HepG2 (cell line): ENCODE results near the gene FCAMR. TPM values are rescaled to one million over a fixed set of nuclear protein-coding genes. Genes with fewer than 3 reads are reported as not detected.

Source experiments
- ATAC-seq: fragments of 200-7000 bp; cut with Tn5 transposase; 3 replicates; pipeline ENCODE4 v1.9.1; 2020; ENCODE audit warnings: mild to moderate bottlenecking, moderate library complexity
- BruUV-seq: library from RNA; stranded (reverse); fragments of 400-500 nt; replicated peaks from 2 replicates; lab custom pipeline; 2021; lab: Mats Ljungman, UMichigan
- CTCF ChIA-PET: fragments of 300-600 bp; formaldehyde crosslinking; extraction: SDS; loops from one replicate; lab custom pipeline; 2021; ENCODE audit warnings: low total read pairs, inconsistent platforms, low intra/inter-chr PET ratio; lab: Yijun Ruan, JAX
- POLR2A ChIA-PET: fragments of 350-600 bp; sonication (Branson Sonifier 250); formaldehyde crosslinking; loops from one replicate; lab custom pipeline; 2020; ENCODE audit warnings: antibody characterized with exemption, inconsistent platforms; lab: Yijun Ruan, JAX
- DNase-seq: peaks from one replicate; pipeline ENCODE4 v3.0.0-alpha.2; 2015; ENCODE audit warnings: low spot score
- FAIRE-seq: peaks from 3 replicates; lab custom pipeline; 2011; peaks lifted over from hg19 to GRCh38; lab: Jason Lieb, UNC
- H2AFZ ChIP-seq: one replicate; pipeline ENCODE4 v1.6.1; 2011; ENCODE audit warnings: low read length, inconsistent platforms
- H3K27ac ChIP-seq: fragments of 300-600 bp; 3 replicates; pipeline ENCODE4 v1.8.0; 2011; ENCODE audit warnings: mixed run types, mild to moderate bottlenecking, mixed read lengths, low read length, inconsistent platforms; ENCODE audit not compliant: insufficient read depth; ENCODE audit errors: extremely low read length
- H3K27me3 ChIP-seq, 2 experiments: fragments of 200-600 bp in 1 of 2; 2 replicates in 1 of 2; 3 replicates in 1 of 2; pipeline versions ENCODE4 v1.6.0 to v1.8.0; 2011; ENCODE audit warnings: low read length in 2 of 2, mild to moderate bottlenecking in 2 of 2, moderate library complexity in 2 of 2, inconsistent platforms in 1 of 2; ENCODE audit not compliant: insufficient read depth in 2 of 2, control insufficient read depth in 1 of 2
- H3K36me3 ChIP-seq, 2 experiments: fragments of 200-600 bp in 1 of 2; replicated peaks in 1 of 2; 2 replicates in 1 of 2; 3 replicates in 1 of 2; pipeline versions ENCODE4 v1.5.1 to v1.8.0; 2011; ENCODE audit warnings: low read length in 2 of 2, inconsistent platforms in 1 of 2; ENCODE audit not compliant: insufficient read depth in 2 of 2, control insufficient read depth in 1 of 2
- H3K4me1 ChIP-seq: 2 replicates; pipeline ENCODE4 v1.5.1; 2012; ENCODE audit warnings: low read length, inconsistent platforms; ENCODE audit not compliant: insufficient read depth
- H3K4me2 ChIP-seq: 2 replicates; pipeline ENCODE4 v1.6.0; 2011; ENCODE audit warnings: low read depth, low read length, inconsistent platforms
- H3K4me3 ChIP-seq, 3 experiments: fragments of 200-600 bp in 1 of 3; sonication (generic), shearing (Covaris generic) in 1 of 3; replicated peaks in 1 of 3; 2 replicates each; pipeline ENCODE4 v1.5.1; 2011 to 2016; ENCODE audit warnings: low read length in 3 of 3, inconsistent platforms in 2 of 3, low read depth in 2 of 3, mild to moderate bottlenecking in 2 of 3, control low read depth in 1 of 3, mixed read lengths in 1 of 3; ENCODE audit not compliant: insufficient read depth in 1 of 3
- H3K79me2 ChIP-seq: one replicate; pipeline ENCODE4 v1.6.1; 2011; ENCODE audit warnings: low read length, inconsistent platforms; ENCODE audit not compliant: insufficient read depth
- H3K9ac ChIP-seq: 2 replicates; pipeline ENCODE4 v1.6.0; 2011; ENCODE audit warnings: mild to moderate bottlenecking, low read depth, low read length, inconsistent platforms; ENCODE audit not compliant: insufficient read depth
- H3K9me3 ChIP-seq: 2 replicates; pipeline ENCODE4 v1.5.1; 2012; ENCODE audit warnings: mild to moderate bottlenecking, low read length
- H4K20me1 ChIP-seq: 2 replicates; pipeline ENCODE4 v1.6.0; 2011; ENCODE audit warnings: inconsistent platforms, mild to moderate bottlenecking, low read length, moderate library complexity; ENCODE audit not compliant: insufficient read depth
- CTCF ChIP-seq: sonication (generic); formaldehyde crosslinking; IDR thresholded peaks from 2 replicates; pipeline ENCODE4 v1.5.0; 2020; ENCODE audit warnings: mild to moderate bottlenecking, missing genetic modification reagents, moderate library complexity
- HHEX ChIP-seq: IDR thresholded peaks from 2 replicates; pipeline ENCODE4 v1.6.1; 2016; ENCODE audit warnings: control low read depth
- MLXIP ChIP-seq: sonication (generic); formaldehyde crosslinking; IDR thresholded peaks from 2 replicates; pipeline ENCODE4 v1.9.0; 2021; ENCODE audit warnings: missing genetic modification reagents, borderline replicate concordance
- MTA3 ChIP-seq: sonication (generic); formaldehyde crosslinking; IDR thresholded peaks from 2 replicates; pipeline ENCODE4 v1.4.0; 2020; ENCODE audit warnings: missing genetic modification reagents
- MTF2 ChIP-seq: sonication (generic); formaldehyde crosslinking; IDR thresholded peaks from 2 replicates; pipeline ENCODE4 v1.5.0; 2020; ENCODE audit warnings: missing genetic modification reagents, borderline replicate concordance
- RAD21 ChIP-seq: fragments of 450-650 bp; formaldehyde crosslinking; IDR thresholded peaks from 2 replicates; pipeline ENCODE4 v1.5.0; 2020; ENCODE audit warnings: mild to moderate bottlenecking
- SMC3 ChIP-seq: IDR thresholded peaks from 2 replicates; pipeline ENCODE4 v1.6.1; 2011; ENCODE audit warnings: low read length, improper control_type of control experiment
- SNAPC4 ChIP-seq: sonication (generic); formaldehyde crosslinking; IDR thresholded peaks from 2 replicates; pipeline ENCODE4 v1.4.0; 2020; ENCODE audit warnings: mild to moderate bottlenecking, missing genetic modification reagents
- SOX5 ChIP-seq: IDR thresholded peaks from 2 replicates; pipeline ENCODE4 v1.6.1; 2016; ENCODE audit warnings: borderline replicate concordance
- STAG1 ChIP-seq: sonication (generic); formaldehyde crosslinking; IDR thresholded peaks from 2 replicates; pipeline ENCODE4 v1.4.0; 2020; ENCODE audit warnings: missing genetic modification reagents
- whole genome bisulfite sequencing: methylation state at CpG from one replicate; pipeline ENCODE4 v1.1.6; 2017; ENCODE audit warnings: low lambda C conversion rate; 5-methylcytosine and 5-hydroxymethylcytosine counted together
- in situ Hi-C: cut with HindIII; loops from 2 replicates; pipeline ENCODE4 v1.10.0; 2017; ENCODE audit warnings: low pct_unique_long_range_greater_than_20kb; ENCODE audit not compliant: extremely low pct_ligation_motif_present
- intact Hi-C: fragments of 100-400 bp; cut with micrococcal nuclease; formaldehyde crosslinking; loops from one replicate; pipeline ENCODE4 v1.10.0; 2022; ENCODE audit not compliant: unreplicated experiment
- polyA plus RNA-seq, 8 experiments: library from polyadenylated mRNA; depleted of rRNA in 3 of 8; stranded (reverse) in 7 of 8; unstranded in 1 of 8; fragments of >200 nt; fragmentation: Illumina TruSeq in 4 of 8; extraction: Trizol in 4 of 8; gene quantifications; 2 replicates each; pipeline versions ENCODE4 v1.2.1 to v1.2.3, GENCODE V29; 2011 to 2016; ENCODE audit warnings: low read depth in 4 of 8, missing spikeins in 1 of 8, mixed read lengths in 1 of 8; ENCODE audit not compliant: insufficient read depth in 1 of 8
- total RNA-seq, 5 experiments: library from RNA; depleted of rRNA; stranded (reverse); fragments of >200 nt; fragmentation: Illumina TruSeq; extraction: Trizol; gene quantifications; 2 replicates each; pipeline ENCODE4 v1.2.3, GENCODE V29; 2016; ENCODE audit warnings: low read depth in 1 of 5

Gene FCAMR
- total and polyA plus RNA-seq, 2 of the 13 experiments (the other 11 are each of a cell fraction or from before 2014, with no cell fraction given), result not detected

GRCh38 chr1:206913766-206914537, 56.3 kb downstream of the FCAMR start (continued):
- TF ChIP-seq MLXIP (CRISPR knock-in tag), result no peak

GRCh38 chr1:206912445-206913095, 57.7 kb downstream of the FCAMR start:
- H3K4me1 ChIP-seq, result no peaks in the 10 kb centered on the region
- BruUV-seq, result no TSS peak
- no peak overlapping the region for H3K4me3 ChIP-seq
- intact Hi-C loops, result loop anchor here (1.0 to 5.0 kb wide), 4 partner anchors 45 to 178 kb away; partner anchors contain the start of gene IL20
- H3K9ac ChIP-seq, result no peak overlapping the region
- no peaks in the 10 kb centered on the region for H3K9me3 ChIP-seq
- peaks cover 2 to 52% of the 10 kb centered on the region in 2 experiments for H3K27me3 ChIP-seq
- peak; percentile 61 for DNase-seq
- in situ Hi-C loops, result loop anchor here (5.0 to 25.0 kb wide), 2 partner anchors 175 to 275 kb away; partner anchors contain the start of gene DYRK3
- H3K36me3 ChIP-seq, result no peaks in the 10 kb centered on the region
- FAIRE-seq, result peak; percentile 78
- no peak overlapping the region for H3K4me2 ChIP-seq
- ATAC-seq, result peak; percentile 75
- ChIA-PET POLR2A (no interaction called here), CTCF (interaction anchor here (0.8 to 1.7 kb wide), 7 partner anchors 70 to 278 kb away, joined by 3 to 11 read pairs (median 3); no protein-coding TSS in a partner anchor)
- no peak overlapping the region for H2AFZ ChIP-seq
- no peaks in the 10 kb centered on the region for H3K79me2 ChIP-seq
- TF ChIP-seq SOX5, result no peak
- TF ChIP-seq STAG1 (CRISPR knock-in tag), result peak; percentile 76
- TF ChIP-seq SNAPC4 (CRISPR knock-in tag), result no peak
- TF ChIP-seq RAD21 (CRISPR knock-in tag), result peak; percentile 62; the same call in 1 of the 2 replicates
- TF ChIP-seq SMC3, result peak; percentile 78
- TF ChIP-seq CTCF (CRISPR knock-in tag), result peak; percentile 82
- TF ChIP-seq MTF2 (CRISPR knock-in tag), result 0 out of 2 replicates have a peak, but pooled peaks have one; percentile 39
- 0 out of 2 replicates have a peak, but pooled peaks have one; percentile 12 for TF ChIP-seq HHEX (CRISPR knock-in tag)
- TF ChIP-seq MTA3 (CRISPR knock-in tag), result no peak
- H4K20me1 ChIP-seq, result no peaks in the 10 kb centered on the region
- H3K27ac ChIP-seq, result no peak overlapping the region
- WGBS, result 23% methylated on average over 5 of the region's 7 CpGs
